Stimulated activated CD4-positive, alpha-beta T cell treated with anti-CD3 and anti-CD28 coated beads, Interleukin-12 subunit alpha, Interleukin-12 subunit beta, amount 100 ng/mL, for 48 hours (primary cell): Measurements from ENCODE around the gene FAM177A1.
A peak's percentile ranks its signal among the peaks of the same experiment; 100 is the strongest.
"Not testable (repeated sequence)": the region's sequence is repeated elsewhere in the genome, so short reads cannot be mapped to it uniquely, and the experiment has no call there.

Experiments
- DNase-seq, 3 donors: peaks; one replicate each; pipeline ENCODE4 v3.0.0-alpha.2; 2020; ENCODE audit warnings: low read depth in 2 of 3, low spot score in 1 of 3

The FAM177A1 gene, protein sequence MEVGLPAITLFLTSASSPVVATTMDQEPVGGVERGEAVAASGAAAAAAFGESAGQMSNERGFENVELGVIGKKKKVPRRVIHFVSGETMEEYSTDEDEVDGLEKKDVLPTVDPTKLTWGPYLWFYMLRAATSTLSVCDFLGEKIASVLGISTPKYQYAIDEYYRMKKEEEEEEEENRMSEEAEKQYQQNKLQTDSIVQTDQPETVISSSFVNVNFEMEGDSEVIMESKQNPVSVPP

DNA sequence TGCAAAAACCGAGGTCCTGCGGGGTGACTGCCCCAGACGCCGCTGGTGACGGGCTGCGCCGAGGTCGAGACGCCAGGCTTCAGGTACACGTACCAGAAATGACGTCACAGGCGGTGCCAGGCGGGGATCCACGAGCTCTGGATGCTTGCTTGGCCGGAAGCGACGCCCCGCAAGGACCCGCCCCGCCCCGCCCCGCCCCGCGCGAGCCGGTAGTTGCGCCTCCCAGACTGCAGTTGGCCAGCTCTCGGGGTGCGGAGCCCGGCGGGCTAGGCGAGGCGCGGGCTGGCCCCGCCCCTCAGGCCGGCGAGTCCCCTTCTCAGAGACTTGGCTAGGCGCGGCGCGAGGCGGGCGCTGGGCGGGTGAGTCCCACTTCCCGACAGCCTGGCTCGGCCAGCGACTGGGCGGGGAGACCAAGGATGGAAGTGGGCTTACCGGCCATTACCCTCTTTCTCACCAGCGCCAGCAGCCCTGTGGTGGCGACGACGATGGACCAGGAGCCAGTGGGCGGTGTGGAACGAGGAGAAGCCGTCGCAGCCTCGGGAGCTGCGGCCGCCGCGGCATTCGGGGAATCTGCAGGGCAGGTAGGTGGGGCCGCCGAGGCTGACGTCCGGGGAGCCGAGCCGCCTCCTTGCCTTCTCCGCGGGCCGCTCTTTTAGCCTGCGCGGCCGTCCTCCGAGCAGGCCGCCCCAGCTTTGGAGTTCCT lies at the start of gene FAM177A1:
Gene FAM177A1 (plus strand): TSS at position 225 of the 703 bp plus-strand sequence. CDS start 192 bp downstream, at position 417.
- peak; percentile 96 to 98 (median 98) for DNase-seq

GRCh38 chr14:34997762-34998161 lies 48.3 kb upstream of the FAM177A1 start:
- DNase-seq: no peak

- DNase-seq: no peak
These were observed 46.6 kb upstream of the FAM177A1 start for GRCh38 chr14:34999500-34999899.

DNA sequence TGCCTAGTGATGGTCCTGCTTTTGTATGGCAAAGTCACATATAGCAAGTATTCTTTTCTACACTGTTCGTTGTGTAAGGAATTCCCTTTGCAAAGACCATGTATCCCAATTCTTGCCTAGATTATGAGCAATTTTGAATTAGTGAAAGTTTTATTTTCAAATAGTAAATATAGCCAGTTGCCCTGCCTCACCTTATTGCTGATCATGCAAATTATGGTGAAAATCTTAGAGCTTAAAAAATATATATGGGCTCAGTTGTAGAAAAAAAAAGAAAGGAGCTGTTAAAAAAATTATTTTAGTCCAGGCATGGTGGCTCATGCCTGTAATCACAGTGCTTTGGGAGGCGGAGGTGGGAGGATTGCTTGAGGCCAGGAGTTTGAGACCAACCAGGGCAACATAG lies 44.5 kb upstream of the FAM177A1 start:
- DNase-seq: no peak

DNA sequence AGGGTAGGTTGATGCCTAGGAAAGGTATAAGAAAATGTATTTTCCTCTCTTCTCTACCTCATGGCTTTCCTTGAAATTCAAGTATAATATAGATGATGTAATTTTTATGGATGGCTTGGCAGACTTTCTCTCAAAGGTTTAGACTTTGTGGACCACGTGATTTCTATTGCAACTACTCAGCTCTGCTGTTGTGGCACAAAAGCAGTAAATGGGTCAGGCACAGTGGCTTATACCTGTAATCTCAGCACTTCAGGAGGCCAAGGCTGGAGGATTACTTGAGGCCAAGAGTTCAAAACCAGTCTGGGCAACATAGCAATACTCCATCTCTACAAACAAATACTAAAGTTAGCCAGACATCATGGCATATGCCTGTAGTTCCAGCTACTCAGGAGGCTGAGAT lies 41.2 kb upstream of the FAM177A1 start:
- DNase-seq: no peak

DNA sequence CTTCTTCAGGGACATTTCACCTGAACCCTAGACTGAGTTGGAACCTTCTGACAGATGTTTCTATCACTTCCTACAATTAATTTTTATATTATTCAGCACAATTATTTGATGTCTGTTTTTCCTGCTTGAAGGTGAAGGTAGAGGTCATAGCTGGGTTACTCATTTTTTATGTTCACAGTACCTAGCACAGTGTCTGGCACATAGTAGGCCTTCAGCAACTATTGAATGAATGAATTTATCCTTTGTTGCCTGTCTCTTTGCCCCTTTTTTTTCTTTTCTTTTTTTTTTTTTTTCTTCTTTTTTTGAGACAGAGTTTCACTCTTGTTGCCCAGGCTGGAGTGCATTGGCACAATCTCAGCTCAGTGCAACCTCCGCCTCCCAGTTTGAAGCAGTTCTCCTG lies 29.5 kb upstream of the FAM177A1 start:
- no peak for DNase-seq

DNA sequence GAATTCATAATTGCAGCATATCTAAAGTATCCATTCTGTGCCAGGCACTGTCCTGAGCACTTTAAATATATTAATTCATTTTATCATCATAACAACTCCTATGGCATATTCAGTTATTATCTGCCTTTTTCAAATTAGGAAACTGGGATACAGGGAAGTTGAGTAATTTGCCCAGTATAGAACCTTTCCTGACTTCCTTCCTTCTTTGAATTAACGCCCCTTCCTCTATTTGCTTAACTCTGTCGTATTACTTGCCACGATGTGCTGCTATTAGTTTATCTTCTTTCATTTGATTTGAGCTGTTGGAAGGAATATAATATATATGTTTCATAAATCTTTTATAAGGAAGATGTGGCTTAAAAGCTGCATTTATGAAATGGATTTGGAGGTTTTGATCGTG lies 25.4 kb upstream of the FAM177A1 start:
- DNase-seq: no peak

GRCh38 chr14:35028435-35028834 lies 17.6 kb upstream of the FAM177A1 start:
- DNase-seq: no peak

DNA sequence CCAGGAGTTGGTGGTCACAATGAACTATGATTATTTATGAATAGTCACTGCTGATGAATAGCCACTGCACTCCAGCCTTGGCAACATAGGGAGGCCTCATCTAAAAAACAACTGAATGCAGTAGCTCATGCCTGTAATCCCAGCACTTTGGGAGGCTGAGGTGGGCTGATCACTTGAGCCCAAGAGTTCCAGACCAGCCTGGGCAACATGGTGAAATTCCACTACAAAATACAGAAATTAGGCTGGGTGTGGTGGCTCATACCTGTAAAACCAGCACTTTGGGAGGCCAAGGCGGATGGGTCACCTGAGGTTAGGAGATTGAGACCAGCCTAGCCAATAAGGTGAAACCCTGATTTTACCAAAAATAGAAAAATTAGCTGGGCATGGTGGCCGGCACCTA lies 13.5 kb upstream of the FAM177A1 start:
- no peak for DNase-seq

DNA sequence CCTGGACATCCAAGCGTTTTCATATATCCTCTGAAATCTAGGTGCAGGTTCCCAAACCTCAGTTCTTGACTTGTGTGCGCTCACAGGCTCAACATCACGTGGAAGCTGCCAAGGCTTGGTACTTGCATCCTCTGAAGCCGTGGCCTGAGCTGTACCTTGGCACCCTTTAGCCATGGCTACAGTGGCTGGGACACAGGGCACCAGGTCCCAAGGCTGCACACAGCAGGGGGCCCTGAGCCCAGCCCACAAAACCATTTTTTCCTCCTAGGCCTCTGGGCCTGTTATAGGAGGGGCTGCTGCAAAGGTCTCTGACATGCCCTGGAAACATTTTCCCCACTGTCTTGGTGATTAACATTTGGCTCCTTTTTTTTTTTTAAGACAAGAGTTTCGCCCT lies 11.6 kb upstream of the FAM177A1 start:
- no peak for DNase-seq

- DNase-seq: not testable (repeated sequence)
These were observed 11.0 kb upstream of the FAM177A1 start for GRCh38 chr14:35034944-35035554.

- DNase-seq: not testable (repeated sequence)
These were observed 7.8 kb upstream of the FAM177A1 start for GRCh38 chr14:35038312-35038711.

DNA sequence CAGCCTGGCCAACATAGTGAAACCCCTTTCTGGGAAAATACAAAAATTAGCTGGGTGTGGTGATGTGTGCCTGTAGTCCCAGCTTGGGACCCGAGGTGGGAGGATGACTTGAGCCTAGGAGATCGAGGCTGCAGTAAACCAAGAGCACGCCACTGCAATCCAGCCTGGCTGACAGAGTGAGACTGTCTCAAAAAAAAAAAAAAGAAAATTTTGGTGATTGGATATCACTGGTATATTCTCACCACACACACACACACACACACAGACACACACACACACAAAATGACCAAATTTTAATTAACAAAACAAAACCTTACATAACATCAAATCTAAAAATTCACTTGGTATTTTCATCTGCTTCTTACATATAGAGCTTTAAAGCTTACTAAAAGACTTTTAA lies 3.4 kb upstream of the FAM177A1 start:
- no peak for DNase-seq

DNA sequence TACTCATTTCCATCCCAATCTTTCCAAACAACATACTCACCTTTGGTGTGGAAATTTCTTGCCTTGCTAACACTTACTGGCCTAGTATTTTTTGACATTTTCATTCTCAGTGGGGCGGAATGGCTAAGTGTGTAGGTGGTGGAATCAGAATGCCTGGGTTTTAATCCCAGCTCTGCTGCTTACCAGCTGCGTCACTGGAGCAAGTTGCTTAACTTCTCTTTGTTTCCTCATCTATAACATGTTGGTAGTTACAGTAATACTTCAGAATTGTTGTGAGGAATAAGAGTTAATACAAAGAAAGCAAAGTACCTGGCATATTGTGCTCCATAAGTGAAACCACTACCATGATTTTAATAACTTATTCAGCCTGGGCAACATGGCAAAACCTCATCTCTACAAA lies 3.0 kb upstream of the FAM177A1 start:
- DNase-seq: no peak

- no peak for DNase-seq
These were observed 904 bp upstream of the FAM177A1 start for GRCh38 chr14:35044939-35045797.

GRCh38 chr14:35045798-35046047 lies 349 bp upstream of the FAM177A1 start:
- DNase-seq: no peak

- DNase-seq: peak in 1 of 3 donors; percentile 30
These were observed 872 bp downstream of the FAM177A1 start for GRCh38 chr14:35046751-35047536.

DNA sequence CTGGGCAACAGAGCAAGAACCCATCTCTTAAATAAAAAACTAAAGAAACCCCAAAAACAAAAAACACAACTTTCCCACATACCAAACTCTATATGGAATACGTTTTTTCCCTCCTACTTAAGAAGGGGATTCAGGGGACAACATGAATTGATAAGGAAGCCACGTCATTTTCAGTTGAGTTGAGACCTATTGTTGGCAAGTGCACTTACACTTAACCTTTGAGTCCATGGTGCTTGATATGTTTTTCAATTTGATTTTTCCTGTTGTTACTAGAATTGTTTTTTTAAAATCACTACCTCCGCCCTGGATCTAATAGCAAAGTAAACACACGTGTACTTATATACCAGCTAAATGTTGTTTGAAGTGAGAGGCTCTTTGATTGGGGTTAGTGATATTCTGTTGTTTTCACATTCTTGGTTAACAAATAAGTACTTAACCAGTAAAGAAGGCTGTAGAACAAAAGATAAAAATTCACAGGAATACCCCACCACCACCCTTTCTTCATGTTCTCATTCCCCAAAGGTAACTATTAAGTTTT lies 2.0 kb downstream of the FAM177A1 start:
- no peak for DNase-seq

DNA sequence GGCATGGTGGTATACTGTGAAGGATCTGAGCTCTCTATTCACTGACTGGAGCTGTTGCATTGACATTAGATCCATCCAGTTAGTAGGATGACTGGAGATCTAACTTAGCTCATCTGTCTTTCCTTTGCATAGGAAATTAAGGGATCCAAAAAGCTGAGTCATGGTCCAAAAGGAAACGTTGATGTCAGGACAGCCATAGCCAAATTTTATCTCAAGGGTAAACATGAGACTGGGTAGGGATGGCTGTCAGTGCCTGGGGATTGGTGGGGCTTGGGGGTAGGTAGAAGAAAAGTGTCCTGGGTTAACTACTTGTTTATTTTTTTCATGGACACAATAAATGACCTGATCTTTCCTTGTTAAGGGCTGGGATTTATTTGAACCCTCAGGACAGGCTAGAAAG lies 4.6 kb downstream of the FAM177A1 start:
- DNase-seq: no peak

DNA sequence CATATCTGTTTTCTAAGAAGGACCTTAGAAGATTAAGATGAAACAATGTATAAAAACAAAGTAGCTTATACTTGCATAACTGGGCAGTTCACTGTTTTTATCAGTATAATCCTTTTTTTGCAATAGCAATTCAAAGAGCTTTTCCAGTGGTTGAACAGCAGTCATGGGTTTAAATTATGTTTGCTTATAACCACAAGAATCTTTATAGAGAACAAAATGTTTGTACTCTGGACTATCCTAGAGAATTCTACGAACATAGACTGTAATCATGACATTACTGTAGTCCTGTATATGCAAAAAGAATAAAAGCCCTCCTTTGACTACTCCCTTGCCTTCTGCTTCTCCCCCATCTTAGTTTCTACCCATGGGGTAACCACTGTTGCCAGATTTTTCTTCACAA lies 5.7 kb downstream of the FAM177A1 start:
- DNase-seq: no peak

- no peak for DNase-seq
These were observed 6.6 kb downstream of the FAM177A1 start for GRCh38 chr14:35052637-35053036.
